Lower lobe of right lung (tissue), 2 donors: ENCODE measurements around the gene TMEM244. TPM values are rescaled to one million over a fixed set of nuclear protein-coding genes. Genes with fewer than 3 reads are reported as not detected.
"Not testable (repeated sequence)": the region's sequence is repeated elsewhere in the genome, so short reads cannot be mapped to it uniquely, and the experiment has no call there.

Experiments used
- ATAC-seq, 2 donors: fragments of 200-7000 bp; cut with Tn5 transposase; one replicate each; pipeline ENCODE4 v1.9.1; 2020 to 2022; ENCODE audit warnings: mild to moderate bottlenecking in 2 of 2, moderate library complexity in 2 of 2
- DNase-seq: peaks from one replicate; pipeline ENCODE4 v3.0.0-alpha.2; 2020
- H3K27ac ChIP-seq: fragments of 200-600 bp; one replicate; pipeline ENCODE4 v1.8.0; 2022
- H3K27me3 ChIP-seq: fragments of 200-600 bp; one replicate; pipeline ENCODE4 v1.8.0; 2022; ENCODE audit warnings: low read depth
- H3K36me3 ChIP-seq: fragments of 200-600 bp; one replicate; pipeline ENCODE4 v1.8.0; 2022; ENCODE audit warnings: mild to moderate bottlenecking
- H3K4me1 ChIP-seq: fragments of 200-600 bp; one replicate; pipeline ENCODE4 v1.8.0; 2022
- H3K4me3 ChIP-seq: fragments of 200-600 bp; one replicate; pipeline ENCODE4 v1.8.0; 2022; ENCODE audit warnings: mild to moderate bottlenecking
- H3K9me3 ChIP-seq: fragments of 200-600 bp; one replicate; pipeline ENCODE4 v1.8.0; 2022
- CTCF ChIP-seq: fragments of 200-600 bp; IDR thresholded peaks from one replicate; pipeline ENCODE4 v1.8.0; 2022; ENCODE audit warnings: antibody characterized with exemption, mild to moderate bottlenecking
- intact Hi-C: fragments of 100-400 bp; cut with DNase I; formaldehyde crosslinking; loops from one replicate; pipeline ENCODE4 v1.11.0; 2022
- total RNA-seq: library from RNA; stranded (reverse); fragmentation: NEBNext Ultra II Directional; extraction: Animal tissue kit (Norgen Biotek cat#: 25700); gene quantifications from one replicate; pipeline ENCODE4 v1.2.1, GENCODE V29; 2021
- donor health status: DM: no; HTN: yes; CAD: no; lungs with severe emphysema.

TMEM244 gene
- total RNA-seq, 1 donor from 2014 or later = not detected

GRCh38 chr6:129812145-129812777 lies 48.9 kb downstream of the TMEM244 start:
- Histone ChIP-seq H3K9me3 (no peaks in the 10 kb centered on the region), H3K27me3 (no peaks in the 10 kb centered on the region), H3K4me3 (no peak overlapping the region), H3K4me1 (no peaks in the 10 kb centered on the region), H3K36me3 (no peaks in the 10 kb centered on the region), H3K27ac (no peak overlapping the region)
- intact Hi-C loops = no loop called here
- DNase-seq (no peak), ATAC-seq (no peak)
- TF ChIP-seq CTCF = no peak

GRCh38 chr6:129807141-129807540 lies 54.0 kb downstream of the TMEM244 start:
- H3K27ac ChIP-seq, H3K9me3 ChIP-seq, ATAC-seq, H3K27me3 ChIP-seq, H3K4me3 ChIP-seq, DNase-seq, H3K36me3 ChIP-seq, H3K4me1 ChIP-seq, intact Hi-C loops: not testable (repeated sequence)

- H3K27me3 ChIP-seq, H3K36me3 ChIP-seq, H3K4me1 ChIP-seq, H3K27ac ChIP-seq, ATAC-seq, intact Hi-C loops, DNase-seq, H3K9me3 ChIP-seq, H3K4me3 ChIP-seq: not testable (repeated sequence)
Measured at GRCh38 chr6:129802920-129803319, 58.2 kb downstream of the TMEM244 start.

GRCh38 chr6:129801909-129802308 lies 59.2 kb downstream of the TMEM244 start:
- ATAC-seq (no peak), DNase-seq (no peak)
- H3K4me3 ChIP-seq = no peak overlapping the region
- no peaks in the 10 kb centered on the region for H3K27me3 ChIP-seq
- H3K9me3 ChIP-seq = no peaks in the 10 kb centered on the region
- intact Hi-C loops = no loop called here
- H3K27ac ChIP-seq = no peak overlapping the region
- no peak for TF ChIP-seq CTCF
- H3K36me3 ChIP-seq = no peaks in the 10 kb centered on the region
- H3K4me1 ChIP-seq = no peaks in the 10 kb centered on the region

- Histone ChIP-seq H3K27ac (no peak overlapping the region), H3K4me3 (no peak overlapping the region), H3K4me1 (no peaks in the 10 kb centered on the region), H3K36me3 (no peaks in the 10 kb centered on the region), H3K9me3 (no peaks in the 10 kb centered on the region), H3K27me3 (no peaks in the 10 kb centered on the region)
- intact Hi-C loops = no loop called here
- no peak for DNase-seq
- TF ChIP-seq CTCF = no peak
- ATAC-seq = no peak
Measured at GRCh38 chr6:129795261-129795660, 65.9 kb downstream of the TMEM244 start.

GRCh38 chr6:129793447-129793846 lies 67.7 kb downstream of the TMEM244 start:
- Histone ChIP-seq H3K9me3 (no peaks in the 10 kb centered on the region), H3K27me3 (no peaks in the 10 kb centered on the region), H3K27ac (no peak overlapping the region), H3K36me3 (no peaks in the 10 kb centered on the region), H3K4me1 (no peaks in the 10 kb centered on the region), H3K4me3 (no peak overlapping the region)
- intact Hi-C loops = no loop called here
- DNase-seq (no peak), ATAC-seq (no peak)
- TF ChIP-seq CTCF = no peak
